Measurements from ENCODE around the gene GDPD1.
"Not testable (repeated sequence)": the region's sequence is repeated elsewhere in the genome, so short reads cannot be mapped to it uniquely, and the experiment has no call there.

The GDPD1 gene

GRCh38 chr17:59220328-59221158 is at the start of gene GDPD1:
Gene GDPD1, plus strand, starts transcription at chr17:59220511. Its CDS starts 99 bp downstream, at chr17:59220610.
- no peak for TF ChIP-seq ZNF274 (IDR thresholded peaks at IDR 0.05; ENCODE audit: low read depth, low read length)
- peak within 1 kb of the TSS; percentile 78 for H3K4me3 ChIP-seq (ENCODE audit: low read length)

DNA sequence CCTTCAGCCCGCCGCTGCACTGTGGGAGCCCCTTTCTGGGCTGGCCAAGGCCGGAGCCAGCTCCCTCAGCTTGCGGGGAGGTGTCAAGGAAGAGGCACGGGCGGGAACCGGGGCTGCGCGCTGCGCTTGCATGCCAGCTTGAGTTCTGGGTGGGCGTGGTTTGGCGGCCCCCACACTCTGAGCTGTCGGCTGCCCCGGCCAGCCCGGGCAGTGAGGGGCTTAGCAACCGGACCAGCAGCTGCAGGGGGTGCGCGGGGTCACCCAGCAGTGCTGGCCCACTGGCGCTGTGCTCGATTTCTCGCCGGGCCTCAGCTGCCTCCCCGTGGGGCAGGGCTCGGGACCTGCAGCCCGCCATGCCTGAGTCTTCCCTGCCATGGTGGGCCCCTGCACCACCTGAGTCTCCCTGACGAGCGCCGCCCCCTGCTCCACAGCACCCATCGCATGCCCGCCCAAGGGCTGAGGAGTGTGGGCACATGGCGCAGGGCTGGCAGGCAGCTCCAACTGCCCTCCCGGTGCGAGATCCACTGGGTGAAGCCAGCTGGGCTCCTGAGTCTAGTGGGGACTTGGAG is 47.8 kb upstream of the GDPD1 start:
- H3K4me3 ChIP-seq (ENCODE audit: low read length) = no peak overlapping the region
- TF ChIP-seq ZNF274 (IDR thresholded peaks at IDR 0.05; ENCODE audit: low read depth, low read length) = no peak

DNA sequence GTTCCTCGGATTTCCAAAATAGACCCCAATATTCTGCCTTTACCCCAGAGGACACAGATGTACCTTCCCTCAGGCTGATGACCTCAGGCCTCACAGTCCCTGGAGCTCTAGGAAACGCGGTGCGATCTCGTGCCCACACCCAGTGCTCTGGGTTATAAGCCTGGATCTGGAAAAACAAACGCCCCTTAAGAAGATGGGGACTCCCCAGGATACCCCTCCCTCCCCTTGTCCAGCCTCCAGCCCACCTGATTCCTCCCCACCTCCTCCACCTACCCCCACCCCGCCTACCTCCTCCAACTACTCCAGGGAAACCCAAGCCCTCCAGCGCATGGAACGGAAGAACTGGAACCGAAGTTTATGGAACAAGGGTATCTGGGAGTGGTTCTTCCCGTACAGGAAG is 45.6 kb upstream of the GDPD1 start:
- H3K4me3 ChIP-seq (ENCODE audit: low read length) = no peak overlapping the region
- TF ChIP-seq ZNF274 (IDR thresholded peaks at IDR 0.05; ENCODE audit: low read depth, low read length) = no peak

GRCh38 chr17:59175076-59175475 is 45.2 kb upstream of the GDPD1 start:
- no peak overlapping the region for H3K4me3 ChIP-seq (ENCODE audit: low read length)
- TF ChIP-seq ZNF274 (IDR thresholded peaks at IDR 0.05; ENCODE audit: low read depth, low read length) = no peak

DNA sequence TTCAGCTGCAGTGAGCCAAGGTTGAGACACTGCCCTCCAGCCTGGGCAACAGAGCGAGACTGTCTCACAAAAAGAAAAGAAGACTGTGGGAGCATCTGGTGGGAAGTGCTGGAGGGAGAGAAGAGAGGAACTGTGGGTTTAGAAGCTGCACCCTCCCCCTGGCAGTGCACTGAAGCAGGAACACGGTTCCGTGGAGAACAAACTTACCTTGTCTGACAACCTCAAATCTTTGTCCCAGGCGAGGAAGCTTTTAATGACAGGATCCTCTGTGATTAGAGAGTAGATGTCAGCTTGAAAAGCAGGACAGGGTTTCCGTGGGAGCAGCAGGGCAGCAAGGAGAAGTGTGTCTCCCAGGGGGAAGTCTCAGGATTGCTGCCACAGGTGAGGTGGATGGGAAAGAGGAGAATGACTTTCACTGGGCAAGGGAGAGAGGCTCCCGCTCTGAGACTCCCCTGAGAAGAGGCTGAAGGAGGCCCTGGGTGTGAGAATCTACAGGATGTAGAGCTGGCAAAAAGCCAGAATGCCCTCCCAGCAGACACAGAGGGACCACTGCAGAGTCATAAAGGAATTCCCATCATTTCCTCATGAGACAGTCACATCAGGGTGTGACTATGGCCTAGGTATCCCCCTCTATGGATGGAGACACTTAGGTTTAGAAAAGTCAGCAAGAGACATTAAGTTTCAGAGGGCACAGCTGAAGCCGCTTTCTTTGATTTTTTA is 41.9 kb upstream of the GDPD1 start:
- no peak for TF ChIP-seq ZNF274 (IDR thresholded peaks at IDR 0.05; ENCODE audit: low read depth, low read length)

DNA sequence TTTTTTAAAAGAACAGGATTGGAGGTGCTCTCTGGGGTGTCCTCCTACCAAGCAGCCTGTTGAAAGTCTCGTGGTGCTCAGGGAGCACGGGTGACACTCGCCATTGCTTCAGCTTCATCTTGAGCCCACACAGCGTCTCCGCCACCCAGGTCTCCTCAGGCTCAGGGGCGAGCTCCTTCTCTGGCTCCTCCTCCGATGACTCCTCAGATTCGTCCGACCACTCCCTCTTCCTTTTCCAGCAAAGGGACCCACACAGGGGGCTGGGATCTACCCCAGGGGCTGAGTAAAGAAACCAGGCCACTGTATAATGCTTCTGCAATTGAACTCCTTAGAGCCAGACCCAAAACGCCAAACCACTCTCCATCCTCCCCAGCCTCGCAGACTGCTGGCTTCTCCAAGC is 40.7 kb upstream of the GDPD1 start:
- H3K4me3 ChIP-seq (ENCODE audit: low read length) = not testable (repeated sequence)

More for the DNA sequence above, 41.9 kb upstream of the GDPD1 start:
- no peak overlapping the region for H3K4me3 ChIP-seq (ENCODE audit: low read length)

DNA sequence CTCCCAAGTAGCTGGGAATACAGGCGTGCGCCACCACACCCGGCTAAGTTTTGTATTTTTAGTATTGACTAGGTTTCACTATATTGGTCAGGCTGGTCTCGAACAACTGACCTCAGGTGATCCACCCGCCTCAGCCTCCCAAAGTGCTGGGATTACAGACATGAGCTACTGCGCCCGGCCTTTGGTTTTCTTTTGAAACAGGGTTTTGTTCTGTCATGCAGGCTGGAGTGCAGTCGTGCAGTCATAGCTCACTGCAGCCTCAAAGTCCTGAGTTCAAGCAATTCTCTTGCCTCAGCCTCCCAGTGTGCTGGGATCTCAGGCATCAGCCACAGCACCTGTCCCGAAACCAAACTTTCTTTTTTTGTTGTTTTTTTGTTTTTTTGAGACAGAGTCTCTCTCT is 39.7 kb upstream of the GDPD1 start:
- TF ChIP-seq ZNF274 (IDR thresholded peaks at IDR 0.05; ENCODE audit: low read depth, low read length) = no peak
- H3K4me3 ChIP-seq (ENCODE audit: low read length) = no peak overlapping the region

- H3K4me3 ChIP-seq (ENCODE audit: low read length) = no peak overlapping the region
- no peak for TF ChIP-seq ZNF274 (IDR thresholded peaks at IDR 0.05; ENCODE audit: low read depth, low read length)
These were observed 38.8 kb upstream of the GDPD1 start for GRCh38 chr17:59181481-59181880.

DNA sequence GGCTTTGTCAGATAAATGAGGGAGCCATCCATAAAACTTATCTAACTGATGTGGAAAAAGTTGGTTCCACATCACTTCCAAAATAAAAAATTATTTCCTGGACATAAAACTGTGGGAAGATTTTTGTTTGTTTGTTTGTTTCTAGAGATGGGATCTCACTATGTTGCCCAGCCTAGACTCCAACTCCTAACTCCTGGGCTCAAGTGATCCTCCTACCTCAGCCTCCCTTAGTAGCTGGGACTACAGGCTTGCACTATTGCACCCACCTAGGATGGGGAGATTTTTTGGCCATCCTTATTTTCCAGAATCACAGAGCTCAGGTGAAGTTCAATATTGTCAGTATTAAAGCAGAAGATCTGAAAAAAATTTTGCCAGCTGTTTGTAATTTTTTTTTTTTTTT is 34.3 kb upstream of the GDPD1 start:
- no peak overlapping the region for H3K4me3 ChIP-seq (ENCODE audit: low read length)

GRCh38 chr17:59186850-59187249 is 33.5 kb upstream of the GDPD1 start:
- no peak for TF ChIP-seq ZNF274 (IDR thresholded peaks at IDR 0.05; ENCODE audit: low read depth, low read length)
- no peak overlapping the region for H3K4me3 ChIP-seq (ENCODE audit: low read length)

More for the DNA sequence above, 34.3 kb upstream of the GDPD1 start:
- TF ChIP-seq ZNF274 (IDR thresholded peaks at IDR 0.05; ENCODE audit: low read depth, low read length) = no peak

GRCh38 chr17:59190806-59191205 is 29.5 kb upstream of the GDPD1 start:
- no peak for TF ChIP-seq ZNF274 (IDR thresholded peaks at IDR 0.05; ENCODE audit: low read depth, low read length)
- H3K4me3 ChIP-seq (ENCODE audit: low read length) = no peak overlapping the region

DNA sequence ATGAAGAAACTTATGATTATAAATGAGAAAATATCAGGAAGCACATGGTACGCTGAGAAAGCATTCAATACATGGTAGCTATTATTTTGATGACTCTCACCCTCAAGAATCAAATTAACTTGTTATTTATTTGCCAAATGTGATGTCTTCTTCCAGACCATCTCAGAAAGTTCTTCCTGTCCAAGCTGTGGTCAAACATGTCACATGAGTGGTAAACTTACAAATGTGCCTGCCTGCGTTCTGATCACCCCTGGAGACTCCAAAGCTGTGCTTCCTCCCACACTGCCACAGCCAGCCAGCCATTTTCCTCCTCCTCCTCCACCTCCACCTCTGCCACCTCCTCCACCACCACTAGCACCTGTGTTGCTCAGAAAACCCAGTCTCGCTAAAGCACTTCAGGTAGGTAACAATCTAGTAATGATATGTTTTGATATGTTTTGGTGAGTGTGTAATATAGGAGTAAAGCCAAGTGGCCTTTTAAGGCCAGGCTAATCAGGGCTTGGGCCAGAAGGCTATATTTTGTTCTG is 26.9 kb upstream of the GDPD1 start:
- no peak overlapping the region for H3K4me3 ChIP-seq (ENCODE audit: low read length)
- no peak for TF ChIP-seq ZNF274 (IDR thresholded peaks at IDR 0.05; ENCODE audit: low read depth, low read length)

DNA sequence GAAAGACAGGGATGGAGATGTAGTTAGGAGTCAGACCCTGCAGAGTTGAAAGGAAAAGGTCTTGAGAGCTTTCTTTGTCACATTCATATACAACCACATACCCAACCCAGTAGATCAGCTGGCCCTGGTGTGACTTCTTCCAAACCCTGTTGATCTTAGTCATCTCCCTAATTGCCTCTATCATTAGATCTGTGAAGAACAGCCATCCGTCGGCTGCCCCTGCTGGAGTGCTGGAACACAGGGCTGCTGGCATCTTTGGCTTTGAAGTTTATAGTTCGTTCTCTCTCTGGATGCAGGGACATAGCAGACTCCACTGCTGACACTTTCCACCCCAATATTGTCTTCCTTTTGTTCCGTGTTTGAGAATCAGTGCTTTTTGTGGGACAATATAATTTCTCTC is 20.9 kb upstream of the GDPD1 start:
- TF ChIP-seq ZNF274 (IDR thresholded peaks at IDR 0.05; ENCODE audit: low read depth, low read length) = no peak
- no peak overlapping the region for H3K4me3 ChIP-seq (ENCODE audit: low read length)

GRCh38 chr17:59202320-59202719 is 18.0 kb upstream of the GDPD1 start:
- no peak overlapping the region for H3K4me3 ChIP-seq (ENCODE audit: low read length)
- no peak for TF ChIP-seq ZNF274 (IDR thresholded peaks at IDR 0.05; ENCODE audit: low read depth, low read length)

DNA sequence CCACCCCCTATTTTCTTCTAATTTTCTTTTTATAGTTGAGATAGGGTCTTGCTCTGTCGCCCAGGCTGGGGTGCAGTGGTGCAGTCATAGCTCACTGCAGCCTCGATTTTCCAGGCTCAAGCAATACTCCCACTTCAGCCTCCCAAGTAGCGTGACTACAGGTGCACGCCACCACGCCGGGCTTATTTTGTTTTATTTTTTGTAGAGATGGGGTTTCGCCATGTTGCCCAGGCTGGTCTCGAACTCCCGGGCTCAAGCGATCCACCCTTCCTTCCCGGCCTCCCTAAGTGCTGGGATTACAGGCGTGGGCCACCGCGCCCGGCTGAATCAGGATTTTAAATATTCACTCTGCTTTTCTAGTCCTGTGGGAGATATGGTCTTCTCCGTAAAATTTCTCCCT is 941 bp upstream of the GDPD1 start:
- no peak for TF ChIP-seq ZNF274 (IDR thresholded peaks at IDR 0.05; ENCODE audit: low read depth, low read length)
- H3K4me3 ChIP-seq (ENCODE audit: low read length) = no peak overlapping the region

All from GM08714 (cell line).